GM19452 (cell line): ENCODE data around the gene LGALS14.

Experiments used
- ATAC-seq: cut with Tn5 transposase; IDR thresholded peaks from one replicate; pipeline ENCODE4 v1.9.1; 2021; ENCODE audit not compliant: unreplicated experiment

LGALS14 gene

DNA sequence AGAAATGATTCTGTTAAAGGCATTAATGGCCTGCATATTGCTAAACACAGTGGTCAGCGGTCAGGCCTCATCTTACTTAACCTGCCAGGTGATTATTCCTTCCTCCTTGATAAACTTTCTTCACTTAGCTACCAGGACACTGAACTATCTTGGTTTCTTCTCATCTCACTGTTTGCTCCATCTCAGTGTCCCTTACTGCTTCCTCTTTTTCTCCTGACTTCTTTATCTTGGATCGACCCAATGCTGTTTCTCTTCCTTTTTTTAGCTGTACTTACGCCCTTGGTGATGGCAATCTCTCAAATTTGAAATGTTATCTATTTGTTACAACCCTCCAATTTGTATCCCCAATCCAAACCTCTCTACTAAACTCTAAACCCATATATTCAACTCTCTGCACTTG, 41.4 kb downstream of the LGALS14 start:
- ATAC-seq = no peak

DNA sequence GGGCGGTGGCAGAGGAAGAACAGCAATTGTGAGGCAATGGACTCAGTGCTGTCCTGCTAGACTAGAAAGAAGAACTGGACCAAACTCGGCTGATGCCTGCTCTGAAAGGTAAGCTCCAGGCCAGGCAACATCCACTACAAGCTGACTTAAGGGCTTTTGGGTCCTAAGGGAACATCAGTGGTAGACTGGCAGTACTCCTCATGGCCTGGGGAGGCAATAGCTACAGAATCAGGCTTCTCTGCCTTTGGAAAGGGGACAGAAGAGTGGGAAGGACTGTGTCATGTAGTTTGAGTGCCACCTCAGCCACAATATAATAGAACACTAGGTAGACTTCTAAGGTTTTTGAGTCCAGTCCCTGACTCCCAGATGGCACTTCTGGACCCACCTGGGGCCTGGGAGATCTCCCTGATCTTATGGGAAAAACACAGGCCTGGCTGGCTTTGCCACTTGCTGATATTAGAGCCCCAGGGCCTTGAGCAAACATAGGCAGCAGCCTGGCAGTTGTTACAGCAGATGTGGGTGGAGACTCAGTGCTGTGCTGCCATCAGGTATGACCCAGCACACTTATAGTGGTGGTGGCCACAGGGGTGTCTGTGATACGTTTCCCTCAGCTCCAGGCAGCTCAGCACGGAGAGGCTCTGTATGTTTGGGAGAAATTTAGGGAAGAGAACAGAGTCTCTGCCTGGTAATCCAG, 42.7 kb downstream of the LGALS14 start:
- no peak for ATAC-seq

DNA sequence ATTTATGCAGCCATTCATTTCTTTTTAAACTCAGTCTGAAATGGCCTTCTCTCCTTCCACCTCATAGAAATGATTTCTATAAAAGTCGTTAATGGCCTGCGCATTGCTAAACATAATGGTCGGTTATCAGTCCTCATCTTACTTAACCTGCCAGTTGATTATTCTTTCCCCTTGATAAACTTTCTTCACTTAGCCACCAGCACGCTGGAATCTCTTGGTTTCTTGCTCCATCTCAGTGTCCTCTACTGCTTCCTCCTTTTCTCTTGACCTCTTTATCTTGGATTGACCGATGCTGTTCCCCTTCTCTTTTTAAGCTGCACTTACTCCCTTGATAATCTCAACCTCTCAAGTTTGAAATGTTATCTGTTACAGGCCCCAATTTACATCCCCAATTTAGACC, 45.7 kb downstream of the LGALS14 start:
- ATAC-seq = no peak

DNA sequence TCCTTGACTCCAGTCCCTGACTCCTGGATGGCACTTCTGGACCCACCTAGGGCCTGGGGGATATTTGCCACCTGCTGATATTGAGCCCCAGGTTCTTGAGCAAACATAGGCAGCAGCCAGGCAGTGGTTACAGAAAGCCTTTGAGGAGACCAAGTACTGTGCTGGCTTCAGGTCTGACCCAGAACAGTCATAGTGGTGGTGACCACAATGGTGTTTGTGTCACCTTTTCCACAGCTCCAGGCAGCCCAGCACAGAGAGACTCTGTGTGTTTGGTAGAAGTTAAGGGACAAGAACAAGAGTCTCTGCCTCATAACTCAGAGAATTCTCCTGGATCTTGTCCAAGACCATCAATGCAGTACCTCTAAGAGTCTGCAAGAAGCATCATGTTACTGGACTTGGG, 48.1 kb downstream of the LGALS14 start:
- no peak for ATAC-seq

DNA sequence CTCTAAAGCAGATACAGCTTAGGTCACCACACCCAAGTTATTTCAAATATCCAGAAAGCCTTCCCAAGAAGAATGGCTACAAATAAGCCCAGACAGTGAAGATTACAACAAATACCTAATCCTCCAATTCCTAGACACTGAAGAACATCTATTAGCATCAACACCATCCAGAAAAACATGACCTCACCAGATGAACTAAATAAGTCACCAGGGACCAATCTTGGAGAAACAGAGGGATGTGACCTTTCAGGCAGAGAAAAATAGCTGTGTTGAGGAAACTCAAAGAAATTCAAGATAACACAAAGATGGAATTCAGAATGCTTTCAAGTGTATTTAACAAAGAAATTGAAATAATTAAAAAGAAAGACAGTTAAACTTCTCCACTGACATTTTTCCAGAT, 48.5 kb downstream of the LGALS14 start:
- ATAC-seq = no peak

DNA sequence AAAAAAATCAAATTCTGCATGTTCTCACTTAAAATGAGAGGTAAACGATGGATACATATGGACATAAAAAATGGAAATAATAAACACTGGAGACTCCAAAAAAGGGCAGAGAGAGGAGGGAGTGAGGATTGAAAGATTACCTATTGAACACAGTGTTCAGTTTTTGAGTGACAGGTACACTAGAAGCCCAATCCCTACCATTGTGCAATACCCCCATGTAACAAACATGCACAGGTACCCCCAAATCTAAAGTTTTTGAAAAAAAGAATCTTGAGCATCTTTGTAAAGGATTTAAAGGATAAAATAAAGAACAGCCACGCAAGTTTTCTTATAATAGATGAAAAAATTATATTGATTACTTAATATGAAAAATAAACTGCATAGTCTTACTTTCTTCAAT, 50.3 kb downstream of the LGALS14 start:
- ATAC-seq = no peak

DNA sequence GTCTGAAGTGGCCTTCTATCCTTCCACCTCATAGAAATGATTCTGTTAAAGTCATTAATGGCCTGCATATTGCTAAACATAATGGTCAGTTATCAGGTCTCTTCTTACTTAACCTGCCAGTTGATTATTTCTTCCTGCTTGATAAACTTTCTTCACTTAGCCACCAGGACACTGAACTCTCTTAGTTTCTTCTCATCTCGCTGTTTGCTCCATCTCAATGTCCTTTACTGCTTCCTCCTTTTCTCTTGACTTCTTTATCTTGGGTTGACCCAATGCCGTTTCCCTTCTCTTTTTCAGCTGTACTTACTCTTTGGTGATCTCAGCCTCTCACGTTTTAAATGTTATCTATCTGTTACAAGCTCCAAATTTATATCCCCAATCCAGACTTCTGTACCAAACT, 50.7 kb downstream of the LGALS14 start:
- ATAC-seq = no peak
